Measurements from ENCODE around the gene TELO2.

The TELO2 gene

GRCh38 chr16:1451702-1452392 is 41.3 kb upstream of the TELO2 start:
- H3K4me3 ChIP-seq (ENCODE audit: low read depth, low read length): no peak overlapping the region
- TF ChIP-seq, protein P1, sequence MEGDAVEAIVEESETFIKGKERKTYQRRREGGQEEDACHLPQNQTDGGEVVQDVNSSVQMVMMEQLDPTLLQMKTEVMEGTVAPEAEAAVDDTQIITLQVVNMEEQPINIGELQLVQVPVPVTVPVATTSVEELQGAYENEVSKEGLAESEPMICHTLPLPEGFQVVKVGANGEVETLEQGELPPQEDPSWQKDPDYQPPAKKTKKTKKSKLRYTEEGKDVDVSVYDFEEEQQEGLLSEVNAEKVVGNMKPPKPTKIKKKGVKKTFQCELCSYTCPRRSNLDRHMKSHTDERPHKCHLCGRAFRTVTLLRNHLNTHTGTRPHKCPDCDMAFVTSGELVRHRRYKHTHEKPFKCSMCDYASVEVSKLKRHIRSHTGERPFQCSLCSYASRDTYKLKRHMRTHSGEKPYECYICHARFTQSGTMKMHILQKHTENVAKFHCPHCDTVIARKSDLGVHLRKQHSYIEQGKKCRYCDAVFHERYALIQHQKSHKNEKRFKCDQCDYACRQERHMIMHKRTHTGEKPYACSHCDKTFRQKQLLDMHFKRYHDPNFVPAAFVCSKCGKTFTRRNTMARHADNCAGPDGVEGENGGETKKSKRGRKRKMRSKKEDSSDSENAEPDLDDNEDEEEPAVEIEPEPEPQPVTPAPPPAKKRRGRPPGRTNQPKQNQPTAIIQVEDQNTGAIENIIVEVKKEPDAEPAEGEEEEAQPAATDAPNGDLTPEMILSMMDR (IDR thresholded peaks at IDR 0.05; ENCODE audit: borderline replicate concordance, insufficient read depth, low read depth, low read length): no peak

GRCh38 chr16:1452530-1452929 is 40.6 kb upstream of the TELO2 start:
- TF ChIP-seq, protein P1 (IDR thresholded peaks at IDR 0.05; ENCODE audit: borderline replicate concordance, insufficient read depth, low read depth, low read length): no peak
- H3K4me3 ChIP-seq (ENCODE audit: low read depth, low read length): no peak overlapping the region

DNA sequence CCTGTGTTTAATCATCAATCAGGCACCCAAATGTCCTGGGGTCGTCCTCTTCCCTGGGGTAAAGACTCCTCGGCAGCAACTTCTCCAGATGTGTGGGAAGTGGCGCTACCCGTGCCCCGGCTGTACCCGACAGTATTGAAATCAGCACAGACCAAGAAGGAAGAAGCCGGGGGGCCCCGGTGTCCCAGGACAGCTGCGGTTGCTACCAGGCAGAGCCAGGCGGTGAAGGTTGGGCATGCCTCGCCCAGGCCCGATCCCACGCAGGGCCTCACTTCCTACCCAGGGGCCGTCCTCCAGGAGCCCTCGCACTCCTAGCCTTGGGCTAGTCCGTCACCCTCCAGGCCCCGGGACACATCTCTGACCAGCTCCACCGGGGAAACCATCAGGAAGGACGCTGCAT is 39.8 kb upstream of the TELO2 start:
- TF ChIP-seq, protein P1 (IDR thresholded peaks at IDR 0.05; ENCODE audit: borderline replicate concordance, insufficient read depth, low read depth, low read length): no peak
- no peak overlapping the region for H3K4me3 ChIP-seq (ENCODE audit: low read depth, low read length)

GRCh38 chr16:1454561-1454960 is 38.6 kb upstream of the TELO2 start:
- TF ChIP-seq, protein P1 (IDR thresholded peaks at IDR 0.05; ENCODE audit: borderline replicate concordance, insufficient read depth, low read depth, low read length): no peak
- no peak overlapping the region for H3K4me3 ChIP-seq (ENCODE audit: low read depth, low read length)

DNA sequence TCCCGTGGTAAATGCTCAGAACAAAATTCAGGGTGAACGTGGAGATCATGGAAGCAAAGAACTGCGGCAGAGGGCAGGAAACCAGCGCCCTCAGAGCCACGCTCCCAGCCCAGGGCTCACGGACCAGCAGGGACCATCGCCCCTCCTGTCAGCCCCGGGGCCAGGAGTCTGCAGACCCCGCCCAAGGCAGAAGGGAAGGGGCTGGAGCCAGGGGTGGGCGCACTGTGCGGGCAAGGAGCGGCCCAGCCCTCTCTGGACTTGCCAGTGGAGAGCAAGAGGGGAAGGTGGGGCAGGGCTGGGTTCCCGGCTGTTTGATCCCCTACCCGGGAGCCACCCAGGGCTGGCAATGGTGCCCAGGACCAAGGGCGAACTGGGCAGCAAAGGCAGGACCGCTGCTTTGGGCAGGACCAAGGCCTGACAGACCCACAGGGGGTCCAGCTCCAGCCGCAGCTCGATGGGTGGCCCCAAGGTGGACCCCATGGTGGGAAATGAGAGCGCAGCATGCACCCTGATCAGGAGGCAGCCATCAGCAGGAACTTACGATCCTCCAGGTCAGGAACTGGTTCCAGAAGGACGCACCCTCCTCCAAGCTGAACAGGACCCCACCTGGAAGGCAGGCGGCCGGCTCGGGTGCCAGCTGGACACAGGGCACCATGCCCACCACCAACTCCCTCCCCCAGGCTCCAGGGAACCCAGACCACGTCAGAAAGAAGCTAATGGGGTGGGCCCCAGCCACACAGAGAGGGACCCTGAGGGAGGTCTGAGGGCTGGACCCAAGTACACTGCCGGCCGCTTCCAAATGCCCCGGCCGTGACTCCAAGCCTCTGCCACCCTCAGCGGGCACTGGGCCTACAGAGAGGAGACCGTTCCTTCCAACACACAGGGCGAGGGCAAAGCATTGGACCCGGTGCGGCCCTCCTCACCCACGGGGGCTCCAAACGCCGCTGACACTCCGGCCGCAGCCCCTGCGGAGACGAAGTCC is 37.7 kb upstream of the TELO2 start:
- no peak overlapping the region for H3K4me3 ChIP-seq (ENCODE audit: low read depth, low read length)
- TF ChIP-seq, protein P1 (IDR thresholded peaks at IDR 0.05; ENCODE audit: borderline replicate concordance, insufficient read depth, low read depth, low read length): no peak

GRCh38 chr16:1456951-1457350 is 36.2 kb upstream of the TELO2 start:
- TF ChIP-seq, protein P1 (IDR thresholded peaks at IDR 0.05; ENCODE audit: borderline replicate concordance, insufficient read depth, low read depth, low read length): no peak
- H3K4me3 ChIP-seq (ENCODE audit: low read depth, low read length): no peak overlapping the region

Measured in GM12875 (cell line).